Measurements from ENCODE around the gene FILIP1L. TPM values are rescaled to one million over a fixed set of nuclear protein-coding genes. Genes with fewer than 3 reads are reported as not detected.

FILIP1L gene
- total RNA-seq, 1 donor from 2014 or later = 1.2 TPM

DNA sequence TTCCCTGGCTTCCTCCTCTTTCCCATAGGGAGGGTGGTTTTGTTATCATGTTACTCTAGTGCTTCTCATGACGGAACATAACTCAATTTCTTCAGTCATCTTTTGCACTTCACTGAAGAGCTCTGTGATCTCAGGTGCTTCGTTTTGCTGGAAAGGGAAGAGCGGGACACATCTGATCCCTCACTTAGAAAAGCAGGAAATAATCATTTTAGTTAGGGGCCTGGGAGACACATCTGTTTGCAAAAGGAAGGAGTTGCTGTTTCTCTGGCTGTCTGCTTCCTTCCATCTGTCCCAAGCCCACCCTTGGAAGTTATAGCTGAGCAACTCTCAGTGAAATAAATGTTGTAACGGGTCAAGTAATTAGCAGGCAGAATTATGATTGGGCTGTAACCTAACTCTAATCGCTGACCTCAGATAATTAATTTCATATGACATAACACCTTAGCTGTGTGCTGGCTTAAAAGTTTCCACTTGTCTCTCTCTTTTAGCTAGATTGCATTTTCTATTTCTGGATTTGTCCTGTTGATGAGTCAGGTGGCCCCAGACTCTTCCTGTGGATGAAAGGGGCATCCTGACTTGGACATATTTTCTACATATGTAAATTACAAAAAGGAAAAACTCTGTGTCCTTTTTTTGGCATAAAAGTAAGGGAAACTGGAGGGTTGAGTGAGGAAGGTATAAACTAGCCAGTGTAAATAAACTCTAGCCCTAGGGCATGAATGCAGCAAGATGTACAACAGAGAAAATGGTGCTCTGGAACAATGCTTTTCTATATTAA is 11.0 kb upstream of the FILIP1L start:
- DNase-seq (ENCODE audit: low spot score in 2 of 2) (no peak), FAIRE-seq (no peak)

DNA sequence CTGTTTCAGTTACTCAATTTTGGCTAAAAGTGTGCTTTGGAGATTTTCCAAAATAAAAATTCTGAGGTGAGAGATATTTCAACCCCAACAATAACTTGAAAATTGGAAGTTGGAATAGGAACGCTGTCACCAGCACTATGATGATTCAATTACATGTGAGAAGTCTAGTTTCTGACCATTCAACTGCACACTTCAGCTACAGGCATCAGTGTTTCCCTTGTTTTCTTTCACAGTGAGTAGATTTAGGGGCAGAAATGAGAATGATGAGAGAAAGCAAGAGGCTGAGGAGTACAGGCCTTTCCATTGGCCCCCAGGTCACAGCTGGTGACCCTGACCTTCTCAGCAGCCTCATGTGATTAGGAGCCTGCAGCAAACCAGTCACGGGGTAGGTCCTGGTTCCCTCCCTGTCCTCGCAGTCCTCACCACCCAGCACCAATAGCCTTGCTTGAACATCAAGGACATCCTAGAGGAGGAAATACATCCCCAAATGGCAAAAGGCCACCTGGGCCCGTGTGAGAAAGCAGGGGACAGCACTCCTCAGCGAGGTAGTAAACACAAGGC is 10.0 kb upstream of the FILIP1L start:
- DNase-seq (ENCODE audit: low spot score in 2 of 2) (no peak), FAIRE-seq (no peak)

- FAIRE-seq = no peak
- DNase-seq (ENCODE audit: low spot score in 2 of 2) = no peak
Measured at GRCh38 chr3:100123112-100123511, 8.8 kb upstream of the FILIP1L start.

DNA sequence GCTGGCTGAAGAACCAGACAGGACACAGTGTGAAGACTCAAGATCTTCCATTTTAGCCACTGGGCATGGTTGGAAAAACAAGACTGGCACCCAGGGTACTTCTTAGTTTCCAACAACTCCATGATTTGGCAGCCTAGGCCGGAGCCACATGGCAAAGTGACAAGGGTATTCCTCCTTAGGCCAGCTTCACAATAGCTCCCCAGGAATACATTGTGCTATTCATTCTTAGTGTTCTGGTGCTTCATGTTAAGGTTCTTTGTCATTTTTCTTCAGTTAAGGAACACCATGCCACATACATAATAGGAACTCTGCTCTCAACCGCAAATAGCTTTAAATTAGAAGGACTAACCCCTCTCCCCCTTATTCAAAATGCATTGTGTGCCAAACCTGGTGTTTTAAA is 8.0 kb upstream of the FILIP1L start:
- DNase-seq (ENCODE audit: low spot score in 2 of 2) = no peak
- FAIRE-seq = no peak

GRCh38 chr3:100120693-100121092 is 6.4 kb upstream of the FILIP1L start:
- FAIRE-seq = no peak
- DNase-seq (ENCODE audit: low spot score in 2 of 2) = no peak

DNA sequence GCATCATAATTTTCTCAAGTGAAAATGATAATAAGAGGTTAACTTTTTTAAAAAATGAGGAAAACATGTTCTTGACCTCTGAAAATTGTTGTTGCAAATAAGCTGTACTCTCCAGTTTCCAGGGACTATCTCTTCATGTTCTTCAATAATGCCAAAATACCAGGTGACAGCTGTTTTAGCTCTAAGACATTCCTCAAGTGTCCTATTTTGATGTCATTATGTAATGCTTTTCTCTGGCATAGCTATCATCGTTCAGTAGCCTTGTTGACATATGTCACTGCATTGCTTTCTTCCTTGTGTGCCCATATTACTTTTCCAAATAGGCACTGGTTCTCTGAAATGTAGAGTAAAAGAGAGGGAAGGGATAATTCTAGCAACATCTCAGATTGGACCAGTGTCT is 5.7 kb upstream of the FILIP1L start:
- no peak for FAIRE-seq

DNA sequence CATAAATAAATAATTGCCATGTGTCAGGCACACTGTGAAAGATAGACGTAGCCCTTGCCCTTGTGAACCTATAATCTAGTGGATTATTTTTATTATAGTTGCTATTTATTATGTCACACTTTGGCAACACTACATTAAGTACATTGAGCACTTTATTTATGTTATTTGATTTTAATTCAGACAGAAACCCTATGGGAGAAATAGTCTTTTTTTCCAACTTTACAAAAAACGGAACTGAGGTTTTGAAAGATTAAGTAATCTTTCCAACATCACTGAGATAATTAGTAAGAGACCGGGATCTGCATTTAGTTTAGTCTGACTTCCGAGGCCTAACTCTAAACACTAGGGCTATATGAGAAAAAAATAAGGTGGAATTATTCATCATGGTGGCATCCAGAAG is 2.8 kb upstream of the FILIP1L start:
- FAIRE-seq (no peak), DNase-seq (ENCODE audit: low spot score in 2 of 2) (no peak)

More for the DNA sequence above, 5.7 kb upstream of the FILIP1L start:
- DNase-seq (ENCODE audit: low spot score in 2 of 2) = no peak

DNA sequence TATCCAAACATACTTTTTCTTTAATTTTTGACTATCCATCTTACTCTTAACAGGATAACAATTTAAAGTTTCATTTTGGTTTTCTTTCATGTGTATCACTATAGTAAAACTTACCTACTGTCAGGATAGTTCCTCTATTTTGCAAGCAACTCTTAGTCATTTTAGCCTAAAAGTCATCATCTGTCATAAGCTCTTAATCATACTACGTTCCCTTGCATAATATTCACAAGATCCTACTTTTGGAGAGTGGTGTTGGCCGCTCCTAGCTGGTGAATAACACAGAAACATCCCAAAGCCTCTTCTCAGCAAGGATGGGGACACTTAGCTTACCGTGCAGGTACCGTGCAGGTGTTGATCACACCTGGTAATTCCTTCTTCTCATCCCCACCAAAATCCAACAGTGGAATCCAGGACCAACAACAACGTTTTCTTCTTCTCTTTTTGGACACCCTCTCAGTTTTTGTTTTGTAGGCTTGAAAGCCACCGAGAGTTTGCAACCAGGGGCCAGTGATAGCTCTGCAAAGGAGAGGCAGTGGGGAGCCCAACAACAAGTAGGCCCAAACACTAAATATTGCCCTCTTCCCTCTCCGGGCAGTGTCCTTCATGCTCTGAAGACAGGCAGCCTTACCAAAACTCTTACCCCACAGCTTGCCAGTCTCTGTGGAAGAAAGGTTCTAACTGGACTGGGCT is 433 bp downstream of the FILIP1L start:
- no peak for FAIRE-seq
- DNase-seq (ENCODE audit: low spot score in 2 of 2) = no peak

DNA sequence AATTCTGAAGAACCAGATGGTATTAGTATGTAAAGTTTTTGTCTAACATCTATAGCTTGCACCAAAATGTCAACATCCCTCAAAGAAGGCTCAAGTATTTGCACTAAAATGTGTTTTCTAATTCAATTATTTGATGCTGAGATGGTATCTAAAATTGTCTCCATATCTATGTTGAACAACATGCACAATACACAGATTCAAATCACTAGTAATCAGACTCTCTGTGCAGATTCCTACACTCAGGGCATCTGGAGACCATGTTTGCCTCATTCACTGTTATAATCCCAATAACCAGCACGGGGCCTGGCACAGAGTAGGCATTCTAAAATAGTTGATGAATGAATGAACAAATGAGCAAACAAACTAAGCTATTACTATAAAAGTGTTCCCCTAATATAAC is 2.6 kb downstream of the FILIP1L start:
- DNase-seq (ENCODE audit: low spot score in 2 of 2) = no peak
- FAIRE-seq = no peak

GRCh38 chr3:100110162-100110561 is 4.1 kb downstream of the FILIP1L start:
- DNase-seq (ENCODE audit: low spot score in 2 of 2) (no peak), FAIRE-seq (no peak)

DNA sequence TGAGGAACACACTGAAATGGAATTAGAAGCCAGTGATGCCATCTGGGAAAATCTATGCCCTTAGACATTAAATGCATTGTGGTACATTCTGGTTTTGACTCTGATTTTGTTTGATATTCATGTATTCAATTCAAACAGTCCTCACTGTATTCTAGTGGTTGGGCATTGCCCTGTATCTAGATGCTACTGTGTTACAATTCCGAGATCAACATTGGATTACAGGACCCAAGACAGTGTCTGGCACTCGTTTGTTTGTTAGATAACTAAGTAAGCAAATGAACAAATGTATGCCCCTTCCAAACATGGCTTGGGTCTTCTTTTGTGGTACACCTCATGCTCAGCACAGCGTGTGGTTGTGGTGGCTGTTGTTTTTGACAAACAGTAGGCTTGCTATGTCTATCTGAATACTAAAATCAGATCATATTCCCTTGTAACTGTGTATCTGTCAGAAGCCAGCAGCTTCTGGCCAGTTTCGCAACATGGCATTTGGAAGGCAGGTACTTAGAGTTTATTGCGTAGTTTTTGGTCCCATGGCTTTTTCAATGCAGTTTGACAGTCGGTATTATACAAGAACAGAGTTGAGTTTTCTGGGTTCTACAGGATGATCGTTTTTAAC is 5.7 kb downstream of the FILIP1L start:
- FAIRE-seq (no peak), DNase-seq (ENCODE audit: low spot score in 2 of 2) (no peak)

- no peak for FAIRE-seq
Measured at GRCh38 chr3:100107221-100107814, 7.0 kb downstream of the FILIP1L start.

DNA sequence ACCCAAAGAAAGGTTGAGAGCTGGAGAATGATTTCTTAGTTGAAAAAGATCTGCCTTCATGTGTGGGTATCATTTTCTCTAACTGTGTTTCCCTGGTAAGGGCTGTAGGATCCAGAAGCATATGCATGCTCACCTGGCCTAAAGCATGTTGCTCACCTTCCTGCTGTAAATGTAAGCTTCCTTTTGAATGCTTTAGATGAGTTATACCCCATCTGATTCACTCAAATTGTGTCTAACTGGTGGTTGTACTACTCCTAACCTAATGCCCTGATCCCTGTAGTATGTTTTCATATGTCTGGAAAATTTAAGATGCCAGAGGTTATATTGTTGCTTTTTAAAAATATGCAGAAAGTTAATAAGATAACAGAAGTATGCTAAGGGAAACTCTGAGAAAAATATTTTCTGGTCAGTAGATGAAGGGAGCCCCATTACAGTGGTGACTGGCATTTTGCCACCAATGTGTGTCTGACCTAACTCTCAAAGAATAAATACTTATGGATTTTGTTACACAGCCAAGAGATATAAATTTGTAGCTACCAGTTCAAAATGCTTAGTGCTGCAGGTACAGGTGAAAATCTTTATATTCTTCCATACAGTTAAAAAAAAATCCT is 7.7 kb downstream of the FILIP1L start:
- DNase-seq (ENCODE audit: low spot score in 2 of 2) = no peak
- no peak for FAIRE-seq

More at GRCh38 chr3:100107221-100107814, 7.0 kb downstream of the FILIP1L start:
- no peak for DNase-seq (ENCODE audit: low spot score in 2 of 2)

DNA sequence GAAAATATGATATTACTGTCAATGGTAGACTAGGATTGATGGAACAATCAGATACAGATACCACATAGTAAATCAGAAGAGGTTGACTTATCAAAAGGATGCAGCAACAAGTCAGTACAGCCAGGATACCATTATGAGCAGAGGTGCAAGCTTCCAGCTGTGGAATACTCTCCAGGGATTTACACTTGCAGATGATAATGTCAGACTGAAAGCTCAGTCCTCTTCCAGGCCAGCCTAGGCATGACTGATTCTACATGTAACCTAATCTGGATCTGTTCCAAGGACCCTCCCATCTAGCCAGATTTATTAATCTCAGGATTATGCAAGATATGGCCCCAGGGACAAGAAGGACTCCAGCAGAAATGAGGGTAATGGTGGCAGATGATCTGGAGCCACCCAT is 8.2 kb downstream of the FILIP1L start:
- FAIRE-seq (no peak), DNase-seq (ENCODE audit: low spot score in 2 of 2) (no peak)

DNA sequence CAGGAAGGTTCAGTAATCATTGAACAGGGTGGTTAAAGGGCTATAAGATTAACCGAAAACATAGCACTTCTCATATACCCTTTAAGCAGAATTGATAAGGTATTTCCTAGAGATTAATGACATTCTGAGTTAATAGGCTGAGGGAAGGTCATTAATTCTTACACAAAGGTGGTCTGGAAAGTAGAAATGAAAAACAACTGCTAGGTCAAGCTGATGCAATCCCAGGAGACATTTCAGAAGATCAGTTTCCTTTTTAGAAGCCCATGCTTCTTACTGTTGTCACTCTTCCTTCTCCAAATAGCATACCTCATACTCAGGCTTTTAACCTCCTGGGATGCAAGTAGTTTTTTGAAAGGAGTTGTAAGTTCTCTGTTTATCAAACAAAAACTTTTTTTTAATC is 8.8 kb downstream of the FILIP1L start:
- no peak for DNase-seq (ENCODE audit: low spot score in 2 of 2)
- no peak for FAIRE-seq

- FAIRE-seq = no peak
- no peak for DNase-seq (ENCODE audit: low spot score in 2 of 2)
Measured at GRCh38 chr3:100104817-100105413, 9.4 kb downstream of the FILIP1L start.

DNA sequence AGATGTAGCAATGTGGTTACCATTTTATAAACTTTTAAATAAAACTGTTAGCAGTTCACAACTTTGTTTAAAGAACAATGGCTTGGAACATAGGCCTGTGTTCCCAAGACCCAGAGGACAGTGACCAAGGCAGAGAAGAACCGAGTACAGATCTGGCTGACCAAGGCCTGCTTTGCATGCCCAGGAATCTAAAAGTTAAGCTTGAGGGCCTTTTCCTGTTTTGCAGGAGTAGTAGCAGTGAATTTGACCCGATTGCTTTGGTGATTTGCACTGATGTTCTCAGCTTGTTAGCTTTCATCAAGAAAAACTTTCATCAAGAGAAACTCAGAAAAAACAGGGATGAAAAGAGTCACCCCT is 9.9 kb downstream of the FILIP1L start:
- DNase-seq (ENCODE audit: low spot score in 2 of 2) = no peak
- no peak for FAIRE-seq

- DNase-seq (ENCODE audit: low spot score in 2 of 2) (no peak), FAIRE-seq (no peak)
Measured at GRCh38 chr3:100103558-100104441, 10.5 kb downstream of the FILIP1L start.

GRCh38 chr3:100102757-100103156 is 11.5 kb downstream of the FILIP1L start:
- DNase-seq (ENCODE audit: low spot score in 2 of 2) = no peak
- no peak for FAIRE-seq

Measured in frontal cortex (tissue), 4 donors.